ENCODE results near the gene HOXB5. TPM values are rescaled to one million over a fixed set of nuclear protein-coding genes. Genes with fewer than 3 reads are reported as not detected.

HOXB5 gene
- total RNA-seq, 1 experiment from 2014 or later = 5.9 TPM

DNA sequence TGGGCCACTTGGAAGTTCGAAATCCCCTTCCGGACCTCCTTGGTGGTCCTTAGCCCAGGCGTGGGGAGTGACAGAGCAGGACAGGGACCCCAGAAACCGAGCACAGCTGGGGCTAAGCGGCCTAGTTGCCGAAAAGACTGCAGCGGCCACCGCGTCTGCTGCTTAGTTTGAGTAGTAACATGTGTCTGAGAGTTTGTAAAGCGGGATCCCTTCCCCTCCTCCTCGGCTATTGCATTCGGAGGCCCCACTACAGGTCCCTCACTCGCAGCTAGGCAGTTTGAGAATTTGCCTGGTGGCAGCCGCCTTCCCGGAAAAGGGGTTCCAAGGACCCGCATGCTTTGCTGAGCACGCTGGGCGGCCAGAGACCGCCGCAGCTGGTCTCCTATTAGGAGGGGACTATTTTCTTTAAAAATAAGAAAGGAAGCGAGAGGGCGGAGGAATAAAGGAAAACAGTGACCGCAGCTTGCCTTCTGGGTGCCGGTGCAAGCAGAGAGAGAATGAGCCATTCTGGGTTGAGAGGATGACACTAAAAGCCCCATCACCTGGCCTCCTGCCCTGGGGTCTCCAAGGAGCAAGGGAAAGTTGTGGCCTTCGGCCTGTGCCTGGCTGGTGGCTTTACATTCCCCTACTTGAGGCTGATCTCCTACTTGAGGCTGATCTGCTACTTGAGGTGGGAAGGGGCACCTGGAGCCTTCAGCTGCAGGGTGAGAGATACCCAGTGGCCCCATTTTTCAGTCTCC, 1.1 kb upstream of the HOXB5 start:
- TF ChIP-seq CTCF (conservative IDR thresholded peaks at IDR 0.05; ENCODE audit: low read depth, low read length) (no peak), EZH2 (IDR thresholded peaks at IDR 0.05; ENCODE audit: borderline replicate concordance, low read depth, low read length, poor library complexity, severe bottlenecking) (no peak)
- H3K9me3 ChIP-seq (ENCODE audit: low read depth, low read length, poor library complexity, severe bottlenecking) = no peaks in the 10 kb centered on the region
- peak overlapping the region; percentile 77 for H3K27ac ChIP-seq (ENCODE audit: low read depth, low read length, poor library complexity, severe bottlenecking)
- no peaks in the 10 kb centered on the region for H3K27me3 ChIP-seq (replicated peaks; ENCODE audit: insufficient read depth, low read depth, low read length, poor library complexity)
- ChIA-PET POLR2A (ENCODE audit: low non-redundant PET) (no interaction called here), CTCF (interaction anchor here (0.6 to 0.8 kb wide), 4 partner anchors 53 to 368 kb away, joined by 3 to 4 read pairs (median 4); no protein-coding TSS in a partner anchor)
- DNase-seq (ENCODE audit: low spot score) = no peak
- no TSS peak for BruUV-seq (replicated peaks)
- H3K4me3 ChIP-seq (ENCODE audit: low read depth, low read length, poor library complexity, severe bottlenecking) = no peak overlapping the region
- H3K36me3 ChIP-seq (ENCODE audit: insufficient read depth, low read length, poor library complexity, severe bottlenecking) = peaks cover 12% of the 10 kb centered on the region
- H3K4me1 ChIP-seq (ENCODE audit: insufficient read depth, low read length, poor library complexity, severe bottlenecking) = peaks cover 36% of the 10 kb centered on the region
- intact Hi-C loops (cut with micrococcal nuclease; ENCODE audit: unreplicated experiment) = no loop called here

- no TSS peak for BruUV-seq (replicated peaks)
- ChIA-PET CTCF (interaction anchor here (0.6 to 0.8 kb wide), 5 partner anchors 52 to 367 kb away, joined by 3 to 5 read pairs (median 4); no protein-coding TSS in a partner anchor), POLR2A (ENCODE audit: low non-redundant PET) (no interaction called here)
- intact Hi-C loops (cut with micrococcal nuclease; ENCODE audit: unreplicated experiment) = no loop called here
- Histone ChIP-seq H3K27ac (ENCODE audit: low read depth, low read length, poor library complexity, severe bottlenecking) (peak overlapping the region; percentile 77), H3K27me3 (replicated peaks; ENCODE audit: insufficient read depth, low read depth, low read length, poor library complexity) (no peaks in the 10 kb centered on the region), H3K9me3 (ENCODE audit: low read depth, low read length, poor library complexity, severe bottlenecking) (no peaks in the 10 kb centered on the region), H3K4me1 (ENCODE audit: insufficient read depth, low read length, poor library complexity, severe bottlenecking) (peaks cover 42% of the 10 kb centered on the region), H3K4me3 (ENCODE audit: low read depth, low read length, poor library complexity, severe bottlenecking) (peak overlapping the region; percentile 5), H3K36me3 (ENCODE audit: insufficient read depth, low read length, poor library complexity, severe bottlenecking) (peaks cover 12% of the 10 kb centered on the region)
- DNase-seq (ENCODE audit: low spot score) = peak; percentile 93
- TF ChIP-seq EZH2 (IDR thresholded peaks at IDR 0.05; ENCODE audit: borderline replicate concordance, low read depth, low read length, poor library complexity, severe bottlenecking) = no peak
- TF ChIP-seq CTCF (conservative IDR thresholded peaks at IDR 0.05; ENCODE audit: low read depth, low read length) = peak; percentile 96
Measured at GRCh38 chr17:48593840-48594537, 410 bp upstream of the HOXB5 start.

GRCh38 chr17:48592577-48592976, 1.0 kb downstream of the HOXB5 start:
- no peak overlapping the region for H3K4me3 ChIP-seq (ENCODE audit: low read depth, low read length, poor library complexity, severe bottlenecking)
- H3K36me3 ChIP-seq (ENCODE audit: insufficient read depth, low read length, poor library complexity, severe bottlenecking) = peaks cover 12% of the 10 kb centered on the region
- ChIA-PET POLR2A (ENCODE audit: low non-redundant PET) (no interaction called here), CTCF (interaction anchor here (0.7 to 1.5 kb wide), 5 partner anchors 9 to 284 kb away, joined by 3 read pairs; no protein-coding TSS in a partner anchor)
- no peak overlapping the region for H3K27ac ChIP-seq (ENCODE audit: low read depth, low read length, poor library complexity, severe bottlenecking)
- DNase-seq (ENCODE audit: low spot score) = no peak
- no peaks in the 10 kb centered on the region for H3K27me3 ChIP-seq (replicated peaks; ENCODE audit: insufficient read depth, low read depth, low read length, poor library complexity)
- BruUV-seq (replicated peaks) = no TSS peak
- no peak for TF ChIP-seq EZH2 (IDR thresholded peaks at IDR 0.05; ENCODE audit: borderline replicate concordance, low read depth, low read length, poor library complexity, severe bottlenecking)
- no peak for TF ChIP-seq CTCF (conservative IDR thresholded peaks at IDR 0.05; ENCODE audit: low read depth, low read length)
- peaks cover 48% of the 10 kb centered on the region for H3K4me1 ChIP-seq (ENCODE audit: insufficient read depth, low read length, poor library complexity, severe bottlenecking)
- no peaks in the 10 kb centered on the region for H3K9me3 ChIP-seq (ENCODE audit: low read depth, low read length, poor library complexity, severe bottlenecking)
- intact Hi-C loops (cut with micrococcal nuclease; ENCODE audit: unreplicated experiment) = no loop called here
